Measurements from ENCODE around the gene MTFMT. TPM values are rescaled to one million over a fixed set of nuclear protein-coding genes. Genes with fewer than 3 reads are reported as not detected.
A peak's percentile ranks its signal among the peaks of the same experiment; 100 is the strongest.

Gene MTFMT
- total and polyA plus RNA-seq, 2 of the 13 experiments (the other 11 are each of a cell fraction or from before 2014, with no cell fraction given), result 9.9 to 23.2 TPM

DNA sequence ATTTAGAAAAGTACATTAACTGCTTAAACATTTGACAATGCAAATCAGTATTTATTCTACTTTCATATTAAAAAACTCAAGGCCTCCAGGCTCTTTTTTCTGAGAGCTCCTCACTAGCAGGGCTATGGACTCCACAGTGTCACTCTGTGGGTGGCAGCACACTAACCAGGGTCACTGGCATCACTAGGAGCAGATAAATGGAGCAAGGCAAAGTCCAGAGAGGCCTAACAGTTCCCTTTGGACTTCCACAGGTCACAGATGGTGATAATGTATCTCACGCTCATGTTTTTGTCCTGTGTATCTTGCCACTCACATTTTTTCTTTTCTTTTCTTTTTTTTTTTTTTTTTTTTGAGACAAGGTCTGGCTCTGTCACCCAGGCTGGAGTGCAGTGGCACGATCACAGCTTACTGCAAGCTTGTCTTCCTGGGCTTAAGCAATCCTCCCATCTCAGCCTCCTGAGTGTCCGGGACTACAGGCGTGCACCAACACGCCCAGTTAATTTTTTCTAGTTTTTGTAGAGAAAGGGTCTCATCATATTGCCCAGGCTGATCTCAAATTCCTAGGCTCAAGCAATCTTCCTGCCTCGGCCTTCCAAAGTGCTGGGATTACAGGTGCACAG, 47.5 kb downstream of the MTFMT start (continued):
- TF ChIP-seq, protein P1, sequence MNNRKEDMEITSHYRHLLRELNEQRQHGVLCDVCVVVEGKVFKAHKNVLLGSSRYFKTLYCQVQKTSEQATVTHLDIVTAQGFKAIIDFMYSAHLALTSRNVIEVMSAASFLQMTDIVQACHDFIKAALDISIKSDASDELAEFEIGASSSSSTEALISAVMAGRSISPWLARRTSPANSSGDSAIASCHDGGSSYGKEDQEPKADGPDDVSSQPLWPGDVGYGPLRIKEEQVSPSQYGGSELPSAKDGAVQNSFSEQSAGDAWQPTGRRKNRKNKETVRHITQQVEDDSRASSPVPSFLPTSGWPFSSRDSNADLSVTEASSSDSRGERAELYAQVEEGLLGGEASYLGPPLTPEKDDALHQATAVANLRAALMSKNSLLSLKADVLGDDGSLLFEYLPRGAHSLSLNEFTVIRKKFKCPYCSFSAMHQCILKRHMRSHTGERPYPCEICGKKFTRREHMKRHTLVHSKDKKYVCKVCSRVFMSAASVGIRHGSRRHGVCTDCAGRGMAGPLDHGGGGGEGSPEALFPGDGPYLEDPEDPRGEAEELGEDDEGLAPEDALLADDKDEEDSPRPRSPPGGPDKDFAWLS (CRISPR knock-in tag; IDR thresholded peaks at IDR 0.05; ENCODE audit: borderline replicate concordance), result no peak
- TF ChIP-seq, protein P2, sequence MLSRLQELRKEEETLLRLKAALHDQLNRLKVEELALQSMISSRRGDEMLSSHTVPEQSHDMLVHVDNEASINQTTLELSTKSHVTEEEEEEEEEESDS (CRISPR knock-in tag; IDR thresholded peaks at IDR 0.05; ENCODE audit: borderline replicate concordance), result no peak
- TF ChIP-seq ZNF253 (CRISPR knock-in tag; IDR thresholded peaks at IDR 0.05; ENCODE audit: borderline replicate concordance), result no peak
- TF ChIP-seq, protein P3, sequence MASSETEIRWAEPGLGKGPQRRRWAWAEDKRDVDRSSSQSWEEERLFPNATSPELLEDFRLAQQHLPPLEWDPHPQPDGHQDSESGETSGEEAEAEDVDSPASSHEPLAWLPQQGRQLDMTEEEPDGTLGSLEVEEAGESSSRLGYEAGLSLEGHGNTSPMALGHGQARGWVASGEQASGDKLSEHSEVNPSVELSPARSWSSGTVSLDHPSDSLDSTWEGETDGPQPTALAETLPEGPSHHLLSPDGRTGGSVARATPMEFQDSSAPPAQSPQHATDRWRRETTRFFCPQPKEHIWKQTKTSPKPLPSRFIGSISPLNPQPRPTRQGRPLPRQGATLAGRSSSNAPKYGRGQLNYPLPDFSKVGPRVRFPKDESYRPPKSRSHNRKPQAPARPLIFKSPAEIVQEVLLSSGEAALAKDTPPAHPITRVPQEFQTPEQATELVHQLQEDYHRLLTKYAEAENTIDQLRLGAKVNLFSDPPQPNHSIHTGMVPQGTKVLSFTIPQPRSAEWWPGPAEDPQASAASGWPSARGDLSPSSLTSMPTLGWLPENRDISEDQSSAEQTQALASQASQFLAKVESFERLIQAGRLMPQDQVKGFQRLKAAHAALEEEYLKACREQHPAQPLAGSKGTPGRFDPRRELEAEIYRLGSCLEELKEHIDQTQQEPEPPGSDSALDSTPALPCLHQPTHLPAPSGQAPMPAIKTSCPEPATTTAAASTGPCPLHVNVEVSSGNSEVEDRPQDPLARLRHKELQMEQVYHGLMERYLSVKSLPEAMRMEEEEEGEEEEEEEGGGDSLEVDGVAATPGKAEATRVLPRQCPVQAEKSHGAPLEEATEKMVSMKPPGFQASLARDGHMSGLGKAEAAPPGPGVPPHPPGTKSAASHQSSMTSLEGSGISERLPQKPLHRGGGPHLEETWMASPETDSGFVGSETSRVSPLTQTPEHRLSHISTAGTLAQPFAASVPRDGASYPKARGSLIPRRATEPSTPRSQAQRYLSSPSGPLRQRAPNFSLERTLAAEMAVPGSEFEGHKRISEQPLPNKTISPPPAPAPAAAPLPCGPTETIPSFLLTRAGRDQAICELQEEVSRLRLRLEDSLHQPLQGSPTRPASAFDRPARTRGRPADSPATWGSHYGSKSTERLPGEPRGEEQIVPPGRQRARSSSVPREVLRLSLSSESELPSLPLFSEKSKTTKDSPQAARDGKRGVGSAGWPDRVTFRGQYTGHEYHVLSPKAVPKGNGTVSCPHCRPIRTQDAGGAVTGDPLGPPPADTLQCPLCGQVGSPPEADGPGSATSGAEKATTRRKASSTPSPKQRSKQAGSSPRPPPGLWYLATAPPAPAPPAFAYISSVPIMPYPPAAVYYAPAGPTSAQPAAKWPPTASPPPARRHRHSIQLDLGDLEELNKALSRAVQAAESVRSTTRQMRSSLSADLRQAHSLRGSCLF (CRISPR knock-in tag; IDR thresholded peaks at IDR 0.05; ENCODE audit: borderline replicate concordance), result no peak
- TF ChIP-seq ZNF678 (CRISPR knock-in tag; IDR thresholded peaks at IDR 0.05), result no peak
- TF ChIP-seq ZNF589 (CRISPR knock-in tag; conservative IDR thresholded peaks at IDR 0.05), result no peak
- TF ChIP-seq ZSCAN22 (CRISPR knock-in tag; IDR thresholded peaks at IDR 0.05), result no peak
- TF ChIP-seq, protein P4, sequence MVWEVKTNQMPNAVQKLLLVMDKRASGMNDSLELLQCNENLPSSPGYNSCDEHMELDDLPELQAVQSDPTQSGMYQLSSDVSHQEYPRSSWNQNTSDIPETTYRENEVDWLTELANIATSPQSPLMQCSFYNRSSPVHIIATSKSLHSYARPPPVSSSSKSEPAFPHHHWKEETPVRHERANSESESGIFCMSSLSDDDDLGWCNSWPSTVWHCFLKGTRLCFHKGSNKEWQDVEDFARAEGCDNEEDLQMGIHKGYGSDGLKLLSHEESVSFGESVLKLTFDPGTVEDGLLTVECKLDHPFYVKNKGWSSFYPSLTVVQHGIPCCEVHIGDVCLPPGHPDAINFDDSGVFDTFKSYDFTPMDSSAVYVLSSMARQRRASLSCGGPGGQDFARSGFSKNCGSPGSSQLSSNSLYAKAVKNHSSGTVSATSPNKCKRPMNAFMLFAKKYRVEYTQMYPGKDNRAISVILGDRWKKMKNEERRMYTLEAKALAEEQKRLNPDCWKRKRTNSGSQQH (CRISPR knock-in tag; IDR thresholded peaks at IDR 0.05; ENCODE audit: low read depth), result no peak
- 0 out of 2 replicates have a peak, but pooled peaks have one; percentile 9 for TF ChIP-seq ZNF629 (CRISPR knock-in tag; conservative IDR thresholded peaks at IDR 0.05)
- TF ChIP-seq, protein P5, sequence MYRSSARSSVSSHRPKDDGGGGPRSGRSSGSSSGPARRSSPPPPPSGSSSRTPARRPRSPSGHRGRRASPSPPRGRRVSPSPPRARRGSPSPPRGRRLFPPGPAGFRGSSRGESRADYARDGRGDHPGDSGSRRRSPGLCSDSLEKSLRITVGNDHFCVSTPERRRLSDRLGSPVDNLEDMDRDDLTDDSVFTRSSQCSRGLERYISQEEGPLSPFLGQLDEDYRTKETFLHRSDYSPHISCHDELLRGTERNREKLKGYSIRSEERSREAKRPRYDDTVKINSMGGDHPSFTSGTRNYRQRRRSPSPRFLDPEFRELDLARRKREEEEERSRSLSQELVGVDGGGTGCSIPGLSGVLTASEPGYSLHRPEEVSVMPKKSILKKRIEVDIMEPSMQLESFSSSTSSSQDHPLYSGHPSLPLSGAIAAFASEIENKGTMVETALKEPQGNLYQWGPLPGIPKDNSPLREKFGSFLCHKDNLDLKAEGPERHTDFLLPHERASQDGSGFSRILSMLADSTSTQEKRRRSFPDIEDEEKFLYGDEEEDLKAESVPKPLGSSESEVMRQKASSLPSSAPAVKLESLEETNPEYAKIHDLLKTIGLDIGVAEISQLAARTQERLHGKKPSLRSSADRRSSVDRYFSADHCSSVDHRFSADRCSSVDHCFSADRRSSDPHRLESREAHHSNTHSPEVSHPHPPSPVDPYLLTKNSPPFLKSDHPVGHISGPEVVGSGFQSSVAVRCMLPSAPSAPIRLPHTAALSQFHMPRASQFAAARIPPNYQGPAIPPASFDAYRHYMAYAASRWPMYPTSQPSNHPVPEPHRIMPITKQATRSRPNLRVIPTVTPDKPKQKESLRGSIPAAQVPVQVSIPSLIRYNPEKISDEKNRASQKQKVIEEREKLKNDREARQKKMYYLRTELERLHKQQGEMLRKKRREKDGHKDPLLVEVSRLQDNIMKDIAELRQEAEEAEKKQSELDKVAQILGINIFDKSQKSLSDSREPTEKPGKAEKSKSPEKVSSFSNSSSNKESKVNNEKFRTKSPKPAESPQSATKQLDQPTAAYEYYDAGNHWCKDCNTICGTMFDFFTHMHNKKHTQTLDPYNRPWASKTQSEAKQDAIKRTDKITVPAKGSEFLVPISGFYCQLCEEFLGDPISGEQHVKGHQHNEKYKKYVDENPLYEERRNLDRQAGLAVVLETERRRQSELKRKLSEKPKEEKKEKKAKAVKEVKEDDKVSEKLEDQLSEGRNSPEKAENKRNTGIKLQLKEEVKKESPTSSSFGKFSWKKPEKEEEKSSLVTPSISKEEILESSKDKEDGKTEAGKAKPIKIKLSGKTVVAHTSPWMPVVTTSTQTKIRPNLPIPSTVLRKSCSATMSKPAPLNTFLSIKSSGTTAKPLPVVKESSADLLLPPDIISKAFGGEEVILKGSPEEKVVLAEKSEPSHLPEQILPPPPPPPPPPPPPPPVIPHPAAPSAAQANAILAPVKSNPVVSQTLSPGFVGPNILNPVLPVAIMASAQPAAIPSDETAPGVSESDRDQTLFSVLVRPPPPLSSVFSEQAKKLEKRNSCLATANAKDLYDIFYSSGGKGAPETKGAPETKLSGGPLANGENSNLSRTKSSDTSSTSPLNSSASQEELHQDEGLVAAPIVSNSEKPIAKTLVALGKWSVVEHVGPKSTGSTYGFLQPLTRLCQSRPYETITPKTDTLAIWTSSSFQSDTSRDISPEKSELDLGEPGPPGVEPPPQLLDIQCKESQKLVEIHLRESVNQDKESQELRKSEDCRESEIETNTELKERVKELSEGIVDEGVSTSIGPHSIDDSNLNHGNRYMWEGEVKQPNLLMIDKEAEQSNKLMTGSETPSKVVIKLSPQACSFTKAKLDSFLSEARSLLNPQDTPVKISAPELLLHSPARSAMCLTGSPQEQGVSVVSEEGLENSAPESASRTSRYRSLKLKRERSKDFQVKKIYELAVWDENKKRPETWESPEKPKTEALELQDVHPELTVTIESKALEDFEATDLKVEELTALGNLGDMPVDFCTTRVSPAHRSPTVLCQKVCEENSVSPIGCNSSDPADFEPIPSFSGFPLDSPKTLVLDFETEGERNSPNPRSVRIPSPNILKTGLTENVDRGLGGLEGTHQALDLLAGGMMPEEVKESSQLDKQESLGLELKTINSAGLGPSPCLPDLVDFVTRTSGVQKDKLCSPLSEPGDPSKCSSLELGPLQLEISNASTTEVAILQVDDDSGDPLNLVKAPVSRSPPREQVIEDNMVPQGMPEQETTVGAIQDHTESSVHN (CRISPR knock-in tag; IDR thresholded peaks at IDR 0.05), result no peak
